Measurements from ENCODE around the gene MUC21. TPM values are rescaled to one million over a fixed set of nuclear protein-coding genes. Genes with fewer than 3 reads are reported as not detected.

MUC21 gene
- total RNA-seq, 3 donors from 2014 or later = 0.12 TPM; not detected in 2

- intact Hi-C loops (cut with DNase I, micrococcal nuclease) = no loop called here
- Histone ChIP-seq H3K9me3 (no peaks in the 10 kb centered on the region), H3K36me3 (ENCODE audit: low read depth) (no peaks in the 10 kb centered on the region), H3K4me3 (no peak overlapping the region), H3K4me1 (ENCODE audit: low read depth) (no peaks in the 10 kb centered on the region)
- no peak for ATAC-seq
- TF ChIP-seq CTCF (IDR thresholded peaks at IDR 0.05) = no peak
- no peak for DNase-seq
These were observed 42.1 kb downstream of the MUC21 start for GRCh38 chr6:31025595-31025994.

DNA sequence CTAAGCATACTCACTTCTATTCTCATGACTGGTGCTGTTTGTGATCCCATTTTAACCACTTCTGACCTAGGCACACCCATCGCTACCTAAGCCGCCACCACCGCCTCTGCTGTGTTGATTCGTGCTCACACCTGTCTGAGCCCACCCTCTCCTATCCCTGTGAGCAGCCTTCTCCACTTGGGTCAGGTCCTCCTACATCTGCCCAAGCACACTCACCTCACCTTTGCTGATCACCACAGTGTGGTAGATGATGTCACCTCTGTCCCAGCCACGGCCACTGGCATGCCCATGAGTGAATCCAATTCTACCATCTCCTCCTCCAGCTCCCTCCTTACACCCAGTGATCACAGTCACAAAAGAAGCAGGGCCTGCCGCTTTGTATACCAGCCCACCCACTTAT, 47.6 kb downstream of the MUC21 start:
- no peak for TF ChIP-seq CTCF (IDR thresholded peaks at IDR 0.05)
- no peaks in the 10 kb centered on the region for H3K9me3 ChIP-seq

GRCh38 chr6:31033075-31033474, 49.6 kb downstream of the MUC21 start:
- ATAC-seq = no peak
- Histone ChIP-seq H3K36me3 (ENCODE audit: low read depth) (no peaks in the 10 kb centered on the region), H3K9me3 (no peaks in the 10 kb centered on the region), H3K4me1 (ENCODE audit: low read depth) (no peaks in the 10 kb centered on the region), H3K4me3 (no peak overlapping the region)
- intact Hi-C loops (cut with DNase I, micrococcal nuclease) = no loop called here
- no peak for DNase-seq
- no peak for TF ChIP-seq CTCF (IDR thresholded peaks at IDR 0.05)

More for the DNA sequence above, 47.6 kb downstream of the MUC21 start:
- no peaks in the 10 kb centered on the region for H3K36me3 ChIP-seq (ENCODE audit: low read depth)
- H3K4me1 ChIP-seq (ENCODE audit: low read depth) = no peaks in the 10 kb centered on the region
- ATAC-seq = no peak
- no peak overlapping the region for H3K4me3 ChIP-seq
- intact Hi-C loops (cut with DNase I, micrococcal nuclease) = no loop called here
- DNase-seq = no peak

- intact Hi-C loops (cut with DNase I, micrococcal nuclease) = no loop called here
- TF ChIP-seq CTCF (IDR thresholded peaks at IDR 0.05) = no peak
- Histone ChIP-seq H3K4me3 (no peak overlapping the region), H3K9me3 (no peaks in the 10 kb centered on the region), H3K4me1 (ENCODE audit: low read depth) (no peaks in the 10 kb centered on the region), H3K36me3 (ENCODE audit: low read depth) (no peaks in the 10 kb centered on the region)
- no peak for DNase-seq
- ATAC-seq = no peak
These were observed 52.5 kb downstream of the MUC21 start for GRCh38 chr6:31035862-31036497.

GRCh38 chr6:31037169-31037568, 53.7 kb downstream of the MUC21 start:
- no peak for ATAC-seq
- intact Hi-C loops (cut with DNase I, micrococcal nuclease) = no loop called here

More at GRCh38 chr6:31037169-31037568, 53.7 kb downstream of the MUC21 start:
- Histone ChIP-seq H3K9me3 (no peaks in the 10 kb centered on the region), H3K36me3 (ENCODE audit: low read depth) (no peaks in the 10 kb centered on the region), H3K4me3 (no peak overlapping the region), H3K4me1 (ENCODE audit: low read depth) (no peaks in the 10 kb centered on the region)
- DNase-seq = no peak
- TF ChIP-seq CTCF (IDR thresholded peaks at IDR 0.05) = no peak

Measured in mucosa of descending colon (tissue), 3 donors.